ENCODE results near the gene SLC35F4. TPM values are rescaled to one million over a fixed set of nuclear protein-coding genes. Genes with fewer than 3 reads are reported as not detected.

Gene SLC35F4
- total RNA-seq, 1 donor from 2014 or later = 0.14 TPM

DNA sequence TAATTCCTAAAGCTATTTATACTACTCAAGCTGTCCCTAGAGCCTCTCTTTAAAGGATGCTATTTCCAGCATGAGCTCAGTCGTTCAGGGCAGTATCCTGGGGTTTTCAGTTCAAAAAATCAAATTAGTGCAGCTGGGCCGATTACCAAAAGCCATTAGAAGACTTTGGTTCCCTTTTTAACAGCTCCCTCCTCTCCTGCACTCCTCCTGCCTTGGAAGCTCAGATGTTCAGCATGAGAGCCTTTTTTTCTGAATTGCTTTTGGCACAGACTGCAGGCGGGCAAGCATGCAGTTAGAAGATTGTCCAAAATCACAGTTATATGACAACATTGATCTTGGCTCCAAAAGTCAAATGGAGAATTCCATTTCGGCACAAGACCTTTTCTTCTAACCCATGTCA, 179.6 kb downstream of the SLC35F4 start:
- Mint-ChIP-seq H3K4me1 (ENCODE audit: low read depth) (no peaks in the 10 kb centered on the region), H3K36me3 (ENCODE audit: insufficient read depth) (no peaks in the 10 kb centered on the region), H3K4me3 (ENCODE audit: low read depth) (no peak overlapping the region), H3K27me3 (no peaks in the 10 kb centered on the region), H3K27ac (no peak overlapping the region), H3K9me3 (ENCODE audit: low read depth) (no peaks in the 10 kb centered on the region)
- no peak for DNase-seq (ENCODE audit: low spot score, unreplicated experiment)
- TF ChIP-seq, protein P1, sequence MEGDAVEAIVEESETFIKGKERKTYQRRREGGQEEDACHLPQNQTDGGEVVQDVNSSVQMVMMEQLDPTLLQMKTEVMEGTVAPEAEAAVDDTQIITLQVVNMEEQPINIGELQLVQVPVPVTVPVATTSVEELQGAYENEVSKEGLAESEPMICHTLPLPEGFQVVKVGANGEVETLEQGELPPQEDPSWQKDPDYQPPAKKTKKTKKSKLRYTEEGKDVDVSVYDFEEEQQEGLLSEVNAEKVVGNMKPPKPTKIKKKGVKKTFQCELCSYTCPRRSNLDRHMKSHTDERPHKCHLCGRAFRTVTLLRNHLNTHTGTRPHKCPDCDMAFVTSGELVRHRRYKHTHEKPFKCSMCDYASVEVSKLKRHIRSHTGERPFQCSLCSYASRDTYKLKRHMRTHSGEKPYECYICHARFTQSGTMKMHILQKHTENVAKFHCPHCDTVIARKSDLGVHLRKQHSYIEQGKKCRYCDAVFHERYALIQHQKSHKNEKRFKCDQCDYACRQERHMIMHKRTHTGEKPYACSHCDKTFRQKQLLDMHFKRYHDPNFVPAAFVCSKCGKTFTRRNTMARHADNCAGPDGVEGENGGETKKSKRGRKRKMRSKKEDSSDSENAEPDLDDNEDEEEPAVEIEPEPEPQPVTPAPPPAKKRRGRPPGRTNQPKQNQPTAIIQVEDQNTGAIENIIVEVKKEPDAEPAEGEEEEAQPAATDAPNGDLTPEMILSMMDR (IDR thresholded peaks at IDR 0.05; ENCODE audit: unreplicated experiment) = no peak

DNA sequence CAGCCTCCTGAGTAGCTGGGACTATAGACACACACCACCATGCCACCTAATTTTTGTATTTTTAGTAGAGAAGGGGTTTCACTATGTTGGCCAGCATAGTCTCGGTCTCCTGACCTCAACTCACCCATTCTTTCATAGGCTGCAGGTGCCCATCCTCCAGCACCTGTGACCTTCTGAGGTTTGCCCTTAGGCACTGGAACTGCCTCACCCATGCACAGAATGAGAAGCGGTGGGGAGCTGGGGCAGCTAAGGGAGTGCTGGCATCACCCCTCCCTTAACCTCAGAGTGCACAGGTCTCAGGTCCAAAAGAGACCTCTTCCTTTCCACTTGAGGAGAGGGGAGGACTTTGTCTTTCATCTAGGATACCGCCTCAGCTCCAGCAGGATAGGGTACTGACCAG, 194.9 kb downstream of the SLC35F4 start:
- no peak for DNase-seq (ENCODE audit: low spot score, unreplicated experiment)
- no peaks in the 10 kb centered on the region for H3K36me3 Mint-ChIP-seq (ENCODE audit: insufficient read depth)
- no peak overlapping the region for H3K27ac Mint-ChIP-seq
- TF ChIP-seq, protein P1 (IDR thresholded peaks at IDR 0.05; ENCODE audit: unreplicated experiment) = no peak
- no peak overlapping the region for H3K4me3 Mint-ChIP-seq (ENCODE audit: low read depth)
- H3K27me3 Mint-ChIP-seq = no peaks in the 10 kb centered on the region
- H3K4me1 Mint-ChIP-seq (ENCODE audit: low read depth) = peaks cover 4% of the 10 kb centered on the region
- no peaks in the 10 kb centered on the region for H3K9me3 Mint-ChIP-seq (ENCODE audit: low read depth)

- Mint-ChIP-seq H3K36me3 (ENCODE audit: insufficient read depth) (no peaks in the 10 kb centered on the region), H3K27me3 (no peaks in the 10 kb centered on the region), H3K4me1 (ENCODE audit: low read depth) (no peaks in the 10 kb centered on the region), H3K9me3 (ENCODE audit: low read depth) (peaks cover 6% of the 10 kb centered on the region), H3K27ac (no peak overlapping the region), H3K4me3 (ENCODE audit: low read depth) (no peak overlapping the region)
- TF ChIP-seq, protein P1 (IDR thresholded peaks at IDR 0.05; ENCODE audit: unreplicated experiment) = no peak
- no peak for DNase-seq (ENCODE audit: low spot score, unreplicated experiment)
Measured at GRCh38 chr14:57660208-57660607, 205.7 kb downstream of the SLC35F4 start.

GRCh38 chr14:57659052-57659451, 206.8 kb downstream of the SLC35F4 start:
- Mint-ChIP-seq H3K4me3 (ENCODE audit: low read depth) (no peak overlapping the region), H3K4me1 (ENCODE audit: low read depth) (no peaks in the 10 kb centered on the region), H3K27ac (no peak overlapping the region), H3K9me3 (ENCODE audit: low read depth) (peaks cover 6% of the 10 kb centered on the region), H3K27me3 (no peaks in the 10 kb centered on the region), H3K36me3 (ENCODE audit: insufficient read depth) (no peaks in the 10 kb centered on the region)
- TF ChIP-seq, protein P1 (IDR thresholded peaks at IDR 0.05; ENCODE audit: unreplicated experiment) = no peak
- DNase-seq (ENCODE audit: low spot score, unreplicated experiment) = no peak

GRCh38 chr14:57657487-57657886, 208.4 kb downstream of the SLC35F4 start:
- Mint-ChIP-seq H3K4me3 (ENCODE audit: low read depth) (no peak overlapping the region), H3K36me3 (ENCODE audit: insufficient read depth) (no peaks in the 10 kb centered on the region), H3K27ac (no peak overlapping the region), H3K4me1 (ENCODE audit: low read depth) (no peaks in the 10 kb centered on the region), H3K9me3 (ENCODE audit: low read depth) (no peaks in the 10 kb centered on the region), H3K27me3 (no peaks in the 10 kb centered on the region)
- TF ChIP-seq, protein P1 (IDR thresholded peaks at IDR 0.05; ENCODE audit: unreplicated experiment) = no peak
- no peak for DNase-seq (ENCODE audit: low spot score, unreplicated experiment)
